Hepatocyte (in vitro differentiated cells): Measurements from ENCODE around the gene TFEB. TPM values are rescaled to one million over a fixed set of nuclear protein-coding genes. Genes with fewer than 3 reads are reported as not detected.
A peak's percentile ranks its signal among the peaks of the same experiment; 100 is the strongest.

Experiments
- DNase-seq: peaks from one replicate; pipeline ENCODE4 v3.0.0-alpha.2; 2016; ENCODE audit warnings: low spot score
- H2AFZ ChIP-seq: fragments of 200-600 bp; sonication (generic); 2 replicates; pipeline ENCODE4 v1.6.0; 2016; ENCODE audit warnings: antibody characterized with exemption, mild to moderate bottlenecking
- H3K27ac ChIP-seq: fragments of 200-600 bp; sonication (generic); 2 replicates; pipeline ENCODE4 v1.5.1; 2016; ENCODE audit warnings: mild to moderate bottlenecking
- H3K27me3 ChIP-seq: fragments of 200-600 bp; sonication (generic); 2 replicates; pipeline ENCODE4 v1.6.1; 2016
- H3K36me3 ChIP-seq: fragments of 200-600 bp; sonication (generic); replicated peaks from 2 replicates; pipeline ENCODE4 v1.5.1; 2016; ENCODE audit warnings: low read depth; ENCODE audit not compliant: insufficient read depth
- H3K4me1 ChIP-seq: fragments of 200-600 bp; sonication (generic); 2 replicates; pipeline ENCODE4 v1.5.1; 2016; ENCODE audit warnings: mild to moderate bottlenecking, moderate library complexity; ENCODE audit not compliant: insufficient read depth
- H3K4me2 ChIP-seq: fragments of 200-600 bp; sonication (generic); 2 replicates; pipeline ENCODE4 v1.6.0; 2016
- H3K4me3 ChIP-seq: fragments of 200-600 bp; sonication (generic); 2 replicates; pipeline ENCODE4 v1.5.1; 2016; ENCODE audit warnings: mild to moderate bottlenecking
- H3K79me2 ChIP-seq: fragments of 200-600 bp; sonication (generic); 2 replicates; pipeline ENCODE4 v1.6.0; 2017; ENCODE audit warnings: mild to moderate bottlenecking
- H3K9me2 ChIP-seq: fragments of 200-600 bp; sonication (generic); replicated peaks from 2 replicates; pipeline ENCODE4 v1.6.0; 2017; ENCODE audit warnings: mild to moderate bottlenecking; ENCODE audit not compliant: insufficient read depth
- H3K9me3 ChIP-seq: fragments of 200-600 bp; sonication (generic); 2 replicates; pipeline ENCODE4 v1.5.1; 2016; ENCODE audit warnings: low read depth, mild to moderate bottlenecking
- H4K20me1 ChIP-seq: fragments of 200-600 bp; sonication (generic); 2 replicates; pipeline ENCODE4 v1.6.0; 2016; ENCODE audit warnings: mild to moderate bottlenecking; ENCODE audit not compliant: insufficient read depth, poor library complexity, severe bottlenecking
- EZH2 ChIP-seq: fragments of 200-600 bp; sonication (generic); IDR thresholded peaks from 2 replicates; pipeline ENCODE4 v1.6.1; 2016; ENCODE audit warnings: antibody characterized with exemption, mild to moderate bottlenecking, borderline replicate concordance
- EZH2phosphoT487 ChIP-seq: fragments of 200-600 bp; sonication (generic); IDR thresholded peaks from one replicate; pipeline ENCODE4 v1.6.1; 2018; ENCODE audit warnings: antibody characterized with exemption, mild to moderate bottlenecking, low read depth, moderate library complexity; ENCODE audit not compliant: unreplicated experiment, severe bottlenecking
- WGBS: methylation state at CpG from one replicate; pipeline ENCODE4 v1.1.6; 2016; ENCODE audit warnings: low lambda C conversion rate; ENCODE audit errors: missing lambda C conversion rate; 5-methylcytosine and 5-hydroxymethylcytosine counted together
- polyA plus RNA-seq: library from polyadenylated mRNA; unstranded; fragments of >200 nt; fragmentation: Nextera tagmentation; extraction: Ambion mirVana; gene quantifications from 2 replicates; pipeline ENCODE4 v1.2.1, GENCODE V29; 2016
- total RNA-seq: library from RNA; depleted of rRNA; stranded (reverse); fragments of >200 nt; gene quantifications from 2 replicates; pipeline ENCODE4 v1.2.3, GENCODE V29; 2014
- TF ChIP-seq, protein P1 (sequence below): fragments of 200-600 bp; sonication (generic); IDR thresholded peaks from 2 replicates; pipeline ENCODE4 v1.5.1; 2016; ENCODE audit warnings: antibody characterized with exemption, mild to moderate bottlenecking; ENCODE audit not compliant: poor library complexity

Gene TFEB
- total and polyA plus RNA-seq, 2 experiments from 2014 or later = 14.2 to 32.7 TPM

DNA sequence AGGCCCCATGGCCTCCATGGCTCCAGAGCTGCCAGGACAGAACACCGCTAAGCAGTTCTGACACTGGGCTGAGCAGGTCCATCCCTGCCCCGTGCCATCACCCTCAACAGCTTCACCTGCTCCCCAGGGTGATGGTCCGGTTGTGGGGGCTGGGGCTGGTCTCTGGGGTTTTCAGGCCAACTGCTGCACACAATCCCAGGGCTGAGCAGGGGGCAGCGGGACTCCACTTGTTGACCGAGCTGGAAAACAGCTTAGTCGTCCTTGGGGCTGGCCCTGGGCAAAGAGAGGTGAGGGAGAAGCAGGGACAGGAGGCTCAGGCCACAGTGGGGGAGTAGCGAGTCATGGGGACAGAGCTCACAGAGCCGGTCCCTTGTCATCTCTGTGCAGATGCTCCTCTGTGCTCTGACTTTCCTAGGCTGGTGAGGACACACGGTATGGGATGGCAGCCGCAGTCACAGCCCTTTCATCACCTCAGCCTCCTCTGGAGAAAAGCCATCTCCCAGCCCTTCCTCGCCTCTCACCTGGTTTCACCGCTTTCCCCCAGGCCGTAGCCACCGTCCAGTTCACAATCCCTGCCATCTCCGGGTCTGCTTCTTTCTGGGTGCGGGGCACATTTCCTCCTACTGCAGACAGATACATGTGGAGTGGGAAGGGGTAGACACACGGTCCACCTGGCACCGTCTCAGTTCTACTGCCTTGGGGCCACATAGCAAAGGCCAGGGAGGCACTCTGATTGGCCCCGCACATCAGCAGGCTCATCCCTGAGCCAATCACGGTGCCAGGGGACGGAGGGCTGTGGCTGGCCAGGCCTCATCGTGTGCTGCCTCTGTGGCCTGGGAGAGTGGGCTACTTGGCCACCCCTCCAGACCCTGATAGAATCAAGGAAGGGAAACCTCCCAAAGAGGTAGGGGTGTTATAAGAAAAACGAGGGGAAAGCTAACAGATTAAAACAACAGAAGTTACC lies 78.0 kb downstream of the TFEB start:
- no peak for DNase-seq
- TF ChIP-seq EZH2phosphoT487 (no peak), EZH2 (no peak)
- TF ChIP-seq, protein P1, sequence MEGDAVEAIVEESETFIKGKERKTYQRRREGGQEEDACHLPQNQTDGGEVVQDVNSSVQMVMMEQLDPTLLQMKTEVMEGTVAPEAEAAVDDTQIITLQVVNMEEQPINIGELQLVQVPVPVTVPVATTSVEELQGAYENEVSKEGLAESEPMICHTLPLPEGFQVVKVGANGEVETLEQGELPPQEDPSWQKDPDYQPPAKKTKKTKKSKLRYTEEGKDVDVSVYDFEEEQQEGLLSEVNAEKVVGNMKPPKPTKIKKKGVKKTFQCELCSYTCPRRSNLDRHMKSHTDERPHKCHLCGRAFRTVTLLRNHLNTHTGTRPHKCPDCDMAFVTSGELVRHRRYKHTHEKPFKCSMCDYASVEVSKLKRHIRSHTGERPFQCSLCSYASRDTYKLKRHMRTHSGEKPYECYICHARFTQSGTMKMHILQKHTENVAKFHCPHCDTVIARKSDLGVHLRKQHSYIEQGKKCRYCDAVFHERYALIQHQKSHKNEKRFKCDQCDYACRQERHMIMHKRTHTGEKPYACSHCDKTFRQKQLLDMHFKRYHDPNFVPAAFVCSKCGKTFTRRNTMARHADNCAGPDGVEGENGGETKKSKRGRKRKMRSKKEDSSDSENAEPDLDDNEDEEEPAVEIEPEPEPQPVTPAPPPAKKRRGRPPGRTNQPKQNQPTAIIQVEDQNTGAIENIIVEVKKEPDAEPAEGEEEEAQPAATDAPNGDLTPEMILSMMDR = no peak
- Histone ChIP-seq H3K4me3 (no peak overlapping the region), H3K9me3 (no peaks in the 10 kb centered on the region), H4K20me1 (peaks cover 4% of the 10 kb centered on the region), H3K4me2 (no peak overlapping the region), H3K4me1 (peaks cover 34% of the 10 kb centered on the region), H3K27me3 (no peaks in the 10 kb centered on the region), H3K36me3 (no peaks in the 10 kb centered on the region), H3K9me2 (no peaks in the 10 kb centered on the region), H3K27ac (peak overlapping the region; percentile 89), H3K79me2 (no peaks in the 10 kb centered on the region), H2AFZ (no peak overlapping the region)
- WGBS = 88% methylated on average over 23 of the region's 23 CpGs

DNA sequence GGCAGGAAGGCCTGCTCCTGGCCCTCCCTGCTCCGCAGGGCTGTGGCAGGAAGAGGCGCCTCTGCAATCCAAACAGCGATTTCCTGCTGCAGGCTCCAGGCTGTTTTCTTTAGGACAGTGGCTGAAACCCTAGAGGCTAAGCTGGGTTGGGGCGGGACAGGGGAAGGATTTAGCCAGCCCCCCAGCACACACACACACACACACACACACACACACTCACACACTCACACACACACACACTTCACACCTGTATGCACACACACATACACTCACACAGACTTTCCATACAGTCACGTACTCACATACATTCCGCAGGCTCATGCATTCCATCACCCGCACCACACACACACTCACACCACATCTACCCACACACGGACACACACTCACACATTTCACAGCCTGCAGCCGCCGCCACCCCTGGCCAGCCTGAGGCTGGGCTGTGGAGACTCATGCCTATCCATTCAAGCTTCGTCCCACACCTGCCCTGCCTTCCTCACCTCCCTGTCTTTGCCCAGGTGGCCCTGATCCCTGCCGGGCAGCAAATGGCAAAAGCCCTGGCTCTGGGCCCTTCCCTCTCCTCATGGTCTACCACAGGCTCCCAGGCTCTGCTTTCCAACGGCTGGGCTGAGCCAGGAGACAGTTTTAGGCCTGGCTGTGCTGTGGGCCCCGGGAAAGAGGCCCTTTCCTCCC lies 79.3 kb downstream of the TFEB start:
- Histone ChIP-seq H2AFZ (no peak overlapping the region), H3K36me3 (no peaks in the 10 kb centered on the region), H3K79me2 (no peaks in the 10 kb centered on the region), H3K27me3 (no peaks in the 10 kb centered on the region), H3K9me2 (no peaks in the 10 kb centered on the region), H3K9me3 (no peaks in the 10 kb centered on the region), H4K20me1 (peaks cover 4% of the 10 kb centered on the region), H3K4me3 (no peak overlapping the region), H3K4me1 (peaks cover 34% of the 10 kb centered on the region), H3K4me2 (peak overlapping the region; percentile 44), H3K27ac (peak overlapping the region; percentile 89)
- WGBS = 40% methylated on average over 14 of the region's 14 CpGs
- peak; percentile 35 for DNase-seq
- TF ChIP-seq EZH2phosphoT487 = no peak
- no peak for TF ChIP-seq EZH2
- TF ChIP-seq, protein P1 = no peak

DNA sequence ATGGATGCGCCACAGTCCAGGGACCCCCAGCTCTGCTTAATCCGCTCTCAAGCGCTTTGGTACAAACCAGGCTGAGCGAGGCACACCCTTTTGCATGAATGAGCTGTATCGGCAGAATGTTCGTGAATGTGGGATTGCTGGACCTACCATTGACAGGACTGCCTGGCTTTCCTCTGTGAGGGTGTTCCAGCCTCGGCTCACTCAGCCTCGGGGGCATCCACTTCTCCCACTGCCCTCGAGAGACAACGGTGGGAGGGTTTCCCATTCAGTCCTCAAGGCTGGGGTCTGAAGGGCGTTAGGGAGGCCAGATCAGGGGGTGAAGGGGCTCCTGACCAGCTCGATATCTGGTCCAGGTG lies 79.8 kb downstream of the TFEB start:
- Histone ChIP-seq H3K27ac (peak overlapping the region; percentile 89), H3K27me3 (no peaks in the 10 kb centered on the region), H3K79me2 (no peaks in the 10 kb centered on the region), H3K9me2 (no peaks in the 10 kb centered on the region), H3K9me3 (no peaks in the 10 kb centered on the region), H3K36me3 (no peaks in the 10 kb centered on the region), H3K4me2 (peak overlapping the region; percentile 44), H3K4me3 (no peak overlapping the region), H4K20me1 (peaks cover 4% of the 10 kb centered on the region), H2AFZ (no peak overlapping the region), H3K4me1 (peaks cover 34% of the 10 kb centered on the region)
- TF ChIP-seq, protein P1 = no peak
- TF ChIP-seq EZH2 (no peak), EZH2phosphoT487 (no peak)
- no peak for DNase-seq
- WGBS = 49% methylated on average over 12 of the region's 12 CpGs
